GM18868 (cell line): ENCODE results near the gene RBM4.
"Not testable (repeated sequence)": the region's sequence is repeated elsewhere in the genome, so short reads cannot be mapped to it uniquely, and the experiment has no call there.

Source experiments
- ATAC-seq: cut with Tn5 transposase; IDR thresholded peaks from one replicate; pipeline ENCODE4 v1.9.1; 2021; ENCODE audit warnings: mild to moderate bottlenecking, moderate library complexity; ENCODE audit not compliant: unreplicated experiment

Gene RBM4

DNA sequence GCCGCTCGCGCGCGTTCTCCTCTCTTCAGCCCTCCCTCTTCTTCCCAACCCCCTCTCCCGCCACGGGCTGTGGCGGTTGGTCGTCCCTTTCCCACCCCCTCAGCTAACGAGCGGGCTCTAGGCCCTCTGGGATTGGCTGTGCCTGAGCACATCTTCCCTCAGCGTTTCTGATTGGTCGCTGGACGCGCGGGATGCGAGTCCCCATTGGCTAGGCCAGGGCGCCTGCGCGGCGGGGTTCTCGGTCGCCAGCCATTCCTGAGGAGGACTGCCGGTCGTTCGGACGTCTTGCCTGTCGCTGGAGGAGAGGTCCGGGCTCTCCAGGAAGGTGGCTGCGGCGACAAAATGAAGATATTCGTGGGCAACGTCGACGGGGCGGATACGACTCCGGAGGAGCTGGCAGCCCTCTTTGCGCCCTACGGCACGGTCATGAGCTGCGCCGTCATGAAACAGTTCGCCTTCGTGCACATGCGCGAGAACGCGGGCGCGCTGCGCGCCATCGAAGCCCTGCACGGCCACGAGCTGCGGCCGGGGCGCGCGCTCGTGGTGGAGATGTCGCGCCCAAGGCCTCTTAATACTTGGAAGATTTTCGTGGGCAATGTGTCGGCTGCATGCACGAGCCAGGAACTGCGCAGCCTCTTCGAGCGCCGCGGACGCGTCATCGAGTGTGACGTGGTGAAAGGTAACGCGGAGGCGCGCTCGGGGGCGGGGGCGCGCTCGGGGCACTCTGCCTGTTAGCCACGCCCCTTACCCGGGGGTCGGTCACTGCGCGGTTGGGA, 21.9 kb upstream of the RBM4 start, which contains the start of gene RBM14:
TSS of gene RBM14 (plus strand) at position 252 of the 776 bp plus-strand sequence. CDS start at position 343, 91 bp downstream.
- peak; percentile 91 for ATAC-seq

DNA sequence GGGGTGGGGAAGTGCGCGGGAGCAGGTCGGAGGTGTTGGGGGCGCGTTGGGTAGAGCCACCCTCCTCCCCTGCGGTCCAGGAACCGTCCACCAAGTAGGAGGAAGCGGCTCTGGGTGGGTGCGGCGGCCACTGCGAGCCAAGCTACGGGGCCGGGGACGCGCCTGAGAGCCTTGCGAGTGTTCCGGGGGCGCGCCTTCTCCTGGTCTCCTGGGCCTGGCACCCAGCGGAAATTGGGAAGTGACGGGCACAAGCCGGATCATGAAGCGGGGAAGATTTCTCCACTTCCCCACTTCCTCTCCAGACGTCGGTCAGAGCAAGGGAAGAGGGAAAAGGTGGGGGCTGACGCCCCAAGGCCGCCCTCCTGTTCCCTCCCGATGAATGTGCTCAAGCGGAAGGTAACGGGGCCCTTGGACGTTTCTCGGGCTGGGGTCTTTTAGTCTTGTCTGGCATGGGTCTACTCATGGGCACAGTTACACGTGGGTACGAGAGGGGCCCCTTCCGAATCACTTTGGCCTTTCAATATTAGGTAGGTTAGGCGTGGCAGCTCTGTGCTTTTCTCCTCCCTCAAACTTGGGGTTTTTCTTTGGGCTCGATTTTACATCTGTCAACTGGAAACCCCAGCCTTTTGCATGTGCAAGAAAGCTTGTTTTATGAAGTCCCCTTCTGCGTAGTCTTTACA, 21.2 kb upstream of the RBM4 start:
- no peak for ATAC-seq

DNA sequence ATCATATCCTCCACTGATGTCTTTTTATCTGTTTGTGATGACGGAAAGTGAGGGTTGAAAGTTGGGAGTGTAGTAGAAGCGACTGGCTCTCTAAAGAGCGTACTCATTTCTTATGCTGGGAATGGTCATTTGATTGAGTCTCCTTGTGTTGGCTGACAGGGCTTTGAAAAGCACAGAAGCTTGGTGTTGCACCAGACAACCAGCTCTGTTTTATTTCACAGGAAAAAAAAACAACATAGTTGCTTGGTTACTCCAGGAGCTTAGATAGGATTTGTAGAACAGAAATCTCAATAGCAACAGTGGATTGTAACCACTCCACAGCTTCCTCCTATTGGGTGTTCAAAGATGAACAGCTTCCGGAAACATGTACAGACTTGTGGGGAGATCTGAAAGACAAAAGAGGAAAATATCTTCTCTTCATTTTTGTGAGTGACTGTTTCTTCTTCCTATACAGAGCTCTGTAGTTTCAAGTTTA, 19.4 kb upstream of the RBM4 start:
- no peak for ATAC-seq

DNA sequence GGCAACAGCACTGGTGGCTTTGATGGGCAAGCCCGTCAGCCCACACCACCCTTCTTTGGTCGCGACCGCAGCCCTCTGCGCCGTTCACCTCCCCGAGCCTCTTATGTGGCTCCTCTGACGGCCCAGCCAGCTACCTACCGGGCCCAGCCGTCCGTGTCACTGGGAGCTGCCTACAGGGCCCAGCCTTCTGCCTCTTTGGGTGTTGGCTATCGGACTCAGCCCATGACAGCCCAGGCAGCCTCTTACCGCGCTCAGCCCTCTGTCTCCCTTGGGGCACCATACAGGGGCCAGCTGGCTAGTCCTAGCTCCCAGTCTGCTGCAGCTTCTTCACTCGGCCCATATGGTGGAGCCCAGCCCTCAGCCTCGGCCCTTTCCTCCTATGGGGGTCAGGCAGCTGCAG, 14.1 kb upstream of the RBM4 start:
- ATAC-seq = no peak

DNA sequence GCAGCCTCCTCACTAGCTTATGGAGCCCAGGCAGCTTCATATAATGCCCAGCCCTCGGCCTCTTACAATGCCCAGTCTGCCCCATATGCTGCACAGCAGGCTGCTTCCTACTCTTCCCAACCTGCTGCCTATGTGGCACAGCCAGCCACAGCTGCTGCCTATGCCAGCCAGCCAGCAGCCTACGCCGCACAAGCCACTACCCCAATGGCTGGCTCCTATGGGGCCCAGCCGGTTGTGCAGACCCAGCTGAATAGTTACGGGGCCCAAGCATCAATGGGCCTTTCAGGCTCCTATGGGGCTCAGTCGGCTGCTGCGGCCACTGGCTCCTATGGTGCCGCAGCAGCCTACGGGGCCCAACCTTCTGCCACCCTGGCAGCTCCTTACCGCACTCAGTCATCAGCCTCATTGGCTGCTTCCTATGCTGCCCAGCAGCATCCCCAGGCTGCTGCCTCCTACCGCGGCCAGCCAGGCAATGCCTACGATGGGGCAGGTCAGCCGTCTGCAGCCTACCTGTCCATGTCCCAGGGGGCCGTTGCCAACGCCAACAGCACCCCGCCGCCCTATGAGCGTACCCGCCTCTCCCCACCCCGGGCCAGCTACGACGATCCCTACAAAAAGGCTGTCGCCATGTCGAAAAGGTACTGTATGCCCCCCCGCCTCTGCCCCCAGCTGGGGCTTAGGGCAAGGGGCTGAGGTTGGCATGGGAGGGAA, 13.3 kb upstream of the RBM4 start:
- ATAC-seq = no peak

DNA sequence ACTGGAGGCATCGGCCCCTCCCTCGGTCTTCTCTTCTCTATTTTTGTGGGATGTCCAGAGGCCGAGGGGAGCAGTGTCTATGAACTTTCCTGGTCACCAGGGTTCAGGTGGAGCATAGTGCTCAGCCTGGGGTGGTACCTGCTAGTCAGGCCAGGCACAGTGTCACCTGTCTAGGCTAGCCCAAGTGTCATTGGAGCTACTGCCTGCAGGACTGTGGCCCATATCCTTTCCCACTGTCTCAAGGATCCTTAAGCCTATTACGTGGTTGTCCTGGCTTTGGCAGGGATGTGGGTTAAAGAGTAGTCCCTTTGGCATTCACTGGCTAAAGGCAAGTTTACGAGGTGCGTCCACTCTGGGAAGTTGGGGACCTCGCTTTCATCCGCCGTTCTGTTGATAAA, 12.8 kb upstream of the RBM4 start:
- ATAC-seq = no peak

DNA sequence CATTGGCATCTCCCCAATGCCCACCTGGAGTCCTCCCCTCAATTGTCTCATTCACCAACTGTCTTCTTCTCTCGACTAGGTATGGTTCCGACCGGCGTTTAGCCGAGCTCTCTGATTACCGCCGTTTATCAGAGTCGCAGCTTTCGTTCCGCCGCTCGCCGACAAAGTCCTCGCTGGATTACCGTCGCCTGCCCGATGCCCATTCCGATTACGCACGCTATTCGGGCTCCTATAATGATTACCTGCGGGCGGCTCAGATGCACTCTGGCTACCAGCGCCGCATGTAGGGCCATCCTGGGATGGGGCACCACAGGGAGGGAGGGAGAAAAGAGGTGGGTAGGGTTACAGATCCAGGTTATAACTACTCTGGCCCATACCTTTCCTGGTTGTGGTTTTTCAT, 12.1 kb upstream of the RBM4 start:
- ATAC-seq = no peak

DNA sequence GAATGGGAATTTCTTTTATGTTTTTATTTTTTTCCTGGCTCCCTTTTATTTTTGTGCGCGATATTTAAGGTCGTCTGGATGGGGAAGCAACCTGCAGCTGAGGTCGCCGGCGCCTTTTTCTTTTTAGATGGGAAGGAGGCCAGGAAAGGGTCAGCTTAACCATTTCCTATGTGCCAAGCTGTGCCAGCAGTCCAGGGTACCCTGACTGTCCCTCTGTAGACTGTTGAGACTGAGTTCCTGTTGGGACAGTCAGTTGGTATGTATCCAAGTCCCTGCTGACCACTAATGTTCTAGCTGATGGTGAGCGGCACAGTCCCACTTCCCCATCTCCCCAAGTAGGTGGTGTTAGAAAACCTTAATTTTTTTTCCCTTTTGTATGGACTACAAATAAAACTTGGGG, 11.6 kb upstream of the RBM4 start:
- ATAC-seq = no peak

DNA sequence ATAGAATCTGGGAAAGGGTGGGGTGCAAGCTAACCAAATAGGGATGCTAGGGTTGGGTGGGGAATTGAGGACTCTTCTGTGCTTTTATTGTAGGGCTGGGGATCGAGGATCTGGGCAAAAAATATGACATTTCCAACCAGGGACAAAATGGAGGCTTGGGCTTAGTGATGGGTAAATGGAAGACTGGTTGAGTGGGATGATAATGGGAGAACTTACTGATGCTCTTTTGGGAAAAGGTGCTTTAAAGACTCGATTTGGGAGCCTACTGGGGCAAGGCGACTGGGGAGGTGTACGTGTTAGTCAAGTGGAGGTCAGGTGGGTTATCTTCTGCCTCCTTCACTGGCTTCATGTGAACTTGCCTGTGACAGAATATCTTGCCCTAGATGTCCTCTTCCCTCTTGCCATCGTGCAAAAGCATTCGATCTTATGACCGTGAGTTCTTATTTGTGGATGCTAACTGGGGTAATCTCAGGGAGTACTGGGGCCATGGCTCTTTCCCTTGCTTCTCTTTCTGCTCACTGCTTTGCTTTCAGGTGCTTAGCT, 10.4 kb upstream of the RBM4 start:
- ATAC-seq = no peak

DNA sequence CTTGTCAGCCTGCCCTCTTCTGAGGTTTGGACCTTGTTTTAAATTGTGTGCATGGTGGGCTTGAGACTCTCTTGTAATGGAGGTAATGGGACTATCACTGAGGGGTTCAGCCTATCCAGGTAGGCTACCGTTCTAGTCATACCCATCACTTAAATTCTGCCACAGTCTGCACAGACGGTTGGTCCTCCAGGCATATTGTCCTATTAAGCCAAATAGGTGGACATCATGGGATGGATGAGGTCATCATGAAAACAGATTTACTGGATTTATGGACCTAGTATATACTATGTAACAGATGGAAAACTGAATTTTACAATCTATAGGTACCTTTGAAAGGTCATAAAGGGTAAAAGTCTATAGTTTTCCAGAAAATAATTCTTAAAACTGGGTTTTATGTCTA, 9.1 kb upstream of the RBM4 start:
- ATAC-seq = no peak

DNA sequence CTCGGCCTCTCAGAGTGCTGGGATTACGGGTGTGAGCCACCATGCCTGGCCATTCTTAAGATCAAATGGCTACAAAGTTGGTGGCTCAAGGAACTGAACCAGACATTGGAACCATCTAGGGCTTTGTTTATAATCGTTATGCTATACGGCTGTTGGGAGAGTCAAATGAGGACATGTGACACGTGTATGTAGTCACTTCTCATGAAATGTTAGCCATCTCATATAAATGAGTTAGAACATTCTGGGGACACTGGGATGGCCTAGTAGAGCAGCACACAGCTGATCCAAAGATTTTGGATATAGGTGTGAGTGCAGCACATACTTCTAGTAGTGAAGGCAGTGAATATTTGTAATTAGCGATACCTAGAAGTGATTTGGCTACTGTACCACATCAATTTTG, 6.6 kb upstream of the RBM4 start:
- no peak for ATAC-seq

DNA sequence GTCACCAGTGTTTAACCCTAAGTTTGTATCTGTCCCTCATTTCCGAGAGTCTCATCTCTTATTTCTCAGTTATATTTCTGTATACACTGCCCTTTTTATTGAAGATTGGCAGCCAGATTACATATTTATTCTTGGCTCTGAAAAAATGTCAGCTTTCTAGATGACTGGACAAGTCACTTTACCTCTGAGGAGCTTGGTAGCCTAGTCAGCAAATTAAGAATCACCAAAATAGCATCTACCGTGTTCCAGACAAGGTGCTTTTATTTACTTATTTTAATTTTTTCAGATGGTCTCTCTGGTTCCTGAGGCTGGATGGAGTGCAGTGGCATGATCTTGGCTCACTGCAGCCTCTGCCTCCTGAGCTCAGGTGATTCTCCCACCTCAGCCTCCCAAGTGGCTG, 5.6 kb upstream of the RBM4 start:
- no peak for ATAC-seq

DNA sequence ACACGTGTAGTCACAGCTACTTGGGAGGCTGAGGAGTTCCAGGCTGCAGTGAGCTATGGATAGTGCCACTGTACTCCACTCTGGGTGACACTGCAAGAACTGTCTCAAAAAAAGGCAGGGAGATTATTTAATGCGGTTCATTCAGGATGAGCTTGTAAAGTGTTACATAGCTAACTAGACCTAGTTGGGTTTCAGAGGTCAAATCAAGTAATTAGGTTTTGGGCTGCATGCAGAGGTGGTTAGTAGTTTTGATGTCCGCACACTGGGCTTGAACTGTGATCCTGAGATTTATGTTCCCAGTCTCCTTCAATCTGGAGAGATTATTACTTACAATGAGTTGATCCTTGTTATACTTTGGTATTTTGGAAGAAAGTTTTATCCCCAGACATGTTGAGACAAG, 2.1 kb upstream of the RBM4 start:
- no peak for ATAC-seq

DNA sequence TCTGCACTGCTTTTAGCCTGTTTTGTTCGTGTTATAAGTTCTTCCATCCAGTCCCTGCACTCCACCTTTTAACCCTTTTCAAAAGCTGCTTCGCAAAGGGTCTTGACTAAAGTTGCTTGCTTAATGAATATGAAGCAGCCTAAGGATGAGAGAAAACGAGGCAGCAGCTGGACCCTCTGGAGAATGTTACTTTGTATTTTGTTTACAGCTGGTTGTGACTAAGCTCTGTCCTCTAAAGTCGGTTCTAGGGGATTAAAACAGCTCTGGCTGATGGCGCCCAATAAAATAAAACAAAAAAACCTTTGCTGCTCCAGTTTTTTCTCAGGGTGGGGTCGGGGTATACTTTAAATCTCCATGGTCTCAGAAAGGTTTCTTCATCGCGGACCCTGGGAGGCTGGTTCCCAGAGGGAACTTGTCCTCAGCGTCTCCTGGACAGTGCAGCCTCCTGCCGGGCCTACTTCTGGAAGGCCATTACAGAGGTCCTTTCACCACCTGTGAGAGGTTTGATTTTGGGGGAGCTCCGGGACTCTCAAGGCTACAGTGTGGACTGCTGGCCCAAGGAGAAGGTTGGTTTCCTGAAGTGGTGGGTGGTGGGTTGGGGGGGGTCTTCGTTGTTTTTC, 836 bp upstream of the RBM4 start:
- no peak for ATAC-seq

DNA sequence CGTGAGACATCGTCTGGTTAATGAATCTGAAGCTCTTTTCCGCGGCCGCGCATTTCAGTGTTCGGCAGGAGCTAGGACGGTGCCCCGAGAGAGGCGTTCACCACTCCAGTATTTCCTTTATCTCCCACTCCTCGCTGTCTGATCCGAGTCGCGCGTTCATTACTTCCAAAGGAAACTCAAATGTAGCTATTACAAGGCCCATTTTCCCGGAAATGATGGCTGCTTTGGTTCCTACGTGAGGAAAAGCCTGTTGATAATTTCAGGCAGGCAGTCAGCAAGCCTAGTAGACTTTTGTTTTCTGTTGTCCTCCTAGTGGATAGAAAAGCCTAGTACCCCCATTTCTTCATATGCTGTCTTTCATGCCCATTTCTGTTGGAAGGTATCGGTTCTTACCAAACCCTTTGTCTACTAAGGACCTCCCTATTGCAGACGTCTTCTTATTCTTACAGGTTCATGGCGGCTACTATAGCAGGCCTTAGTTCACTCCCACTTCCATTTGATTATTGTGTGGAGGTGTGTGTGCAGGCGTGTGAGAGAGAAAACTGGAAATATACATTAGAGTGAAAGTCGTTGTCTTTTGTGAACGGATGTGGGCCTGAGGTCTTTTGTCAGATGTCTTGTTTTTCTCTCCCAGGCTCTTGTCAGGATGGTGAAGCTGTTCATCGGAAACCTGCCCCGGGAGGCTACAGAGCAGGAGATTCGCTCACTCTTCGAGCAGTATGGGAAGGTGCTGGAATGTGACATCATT, 737 bp downstream of the RBM4 start:
- no peak for ATAC-seq

DNA sequence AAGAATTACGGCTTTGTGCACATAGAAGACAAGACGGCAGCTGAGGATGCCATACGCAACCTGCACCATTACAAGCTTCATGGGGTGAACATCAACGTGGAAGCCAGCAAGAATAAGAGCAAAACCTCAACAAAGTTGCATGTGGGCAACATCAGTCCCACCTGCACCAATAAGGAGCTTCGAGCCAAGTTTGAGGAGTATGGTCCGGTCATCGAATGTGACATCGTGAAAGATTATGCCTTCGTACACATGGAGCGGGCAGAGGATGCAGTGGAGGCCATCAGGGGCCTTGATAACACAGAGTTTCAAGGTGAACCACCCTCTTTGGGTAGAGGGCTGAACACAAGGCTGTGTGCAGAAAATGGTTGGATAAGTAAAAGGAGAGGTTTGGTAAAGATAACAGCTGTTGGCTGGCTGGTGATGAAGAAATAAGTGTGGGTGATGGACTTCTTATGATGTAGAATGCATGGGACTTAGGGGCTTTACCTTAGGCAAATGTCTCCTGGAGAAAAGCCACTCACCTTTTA, 1.4 kb downstream of the RBM4 start:
- not testable (repeated sequence) for ATAC-seq

DNA sequence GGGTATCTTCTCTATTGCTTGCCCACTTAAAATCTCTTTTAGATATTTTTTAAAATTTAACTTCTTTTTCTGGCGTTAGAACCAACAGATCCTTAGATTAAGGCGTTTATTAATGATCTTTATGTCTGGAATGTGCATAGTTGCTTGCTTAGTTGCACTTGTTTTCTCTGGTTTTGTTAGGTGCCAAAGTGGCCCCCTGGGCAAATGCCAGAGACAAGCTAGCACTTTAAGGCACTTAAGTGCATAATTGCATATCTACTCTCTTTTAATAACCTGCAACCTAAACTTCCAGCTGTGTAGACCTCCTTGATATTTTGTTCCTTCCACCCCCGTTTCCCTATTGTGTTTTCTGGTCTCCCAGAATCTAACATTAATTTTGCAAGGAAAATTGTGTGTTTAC, 3.3 kb downstream of the RBM4 start:
- no peak for ATAC-seq

DNA sequence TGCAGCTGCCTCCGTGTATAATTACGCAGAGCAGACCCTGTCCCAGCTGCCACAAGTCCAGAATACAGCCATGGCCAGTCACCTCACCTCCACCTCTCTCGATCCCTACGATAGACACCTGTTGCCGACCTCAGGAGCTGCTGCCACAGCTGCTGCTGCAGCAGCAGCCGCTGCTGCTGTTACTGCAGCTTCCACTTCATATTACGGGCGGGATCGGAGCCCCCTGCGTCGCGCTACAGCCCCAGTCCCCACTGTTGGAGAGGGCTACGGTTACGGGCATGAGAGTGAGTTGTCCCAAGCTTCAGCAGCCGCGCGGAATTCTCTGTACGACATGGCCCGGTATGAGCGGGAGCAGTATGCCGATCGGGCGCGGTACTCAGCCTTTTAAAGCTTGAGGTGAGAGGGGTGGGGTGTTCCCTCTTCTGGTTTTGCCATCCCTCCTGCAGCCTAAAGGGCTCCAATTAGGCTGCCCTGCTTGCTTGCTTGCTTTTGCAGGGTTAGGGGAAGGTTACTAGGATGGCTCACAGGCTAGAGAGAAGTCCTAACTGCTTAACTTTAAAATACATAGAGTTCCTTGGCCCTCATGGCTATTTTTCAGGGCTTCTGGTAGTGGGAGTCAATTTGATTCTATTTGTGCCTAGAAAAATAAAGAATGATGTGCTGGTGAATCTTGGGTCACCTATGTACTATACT, 5.4 kb downstream of the RBM4 start:
- ATAC-seq = no peak

DNA sequence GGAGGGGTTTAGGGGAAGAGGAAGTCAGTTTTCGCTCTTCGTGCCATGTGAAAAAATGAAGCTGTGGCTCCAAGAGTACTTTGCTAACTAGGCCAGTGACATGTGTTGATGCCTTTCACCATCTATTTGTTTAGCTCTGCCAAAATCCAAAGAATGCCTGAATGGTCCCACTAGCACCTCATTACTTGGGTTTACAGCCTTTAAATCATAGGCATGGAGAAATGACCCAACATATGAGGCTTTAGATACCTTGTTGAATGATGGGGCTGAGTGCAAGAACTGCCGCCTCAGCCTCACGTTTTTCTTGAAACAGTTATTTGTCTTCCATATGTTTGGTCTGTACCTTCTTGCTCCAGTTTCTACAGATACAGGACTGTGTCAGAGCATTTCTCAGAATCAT, 8.3 kb downstream of the RBM4 start:
- no peak for ATAC-seq

DNA sequence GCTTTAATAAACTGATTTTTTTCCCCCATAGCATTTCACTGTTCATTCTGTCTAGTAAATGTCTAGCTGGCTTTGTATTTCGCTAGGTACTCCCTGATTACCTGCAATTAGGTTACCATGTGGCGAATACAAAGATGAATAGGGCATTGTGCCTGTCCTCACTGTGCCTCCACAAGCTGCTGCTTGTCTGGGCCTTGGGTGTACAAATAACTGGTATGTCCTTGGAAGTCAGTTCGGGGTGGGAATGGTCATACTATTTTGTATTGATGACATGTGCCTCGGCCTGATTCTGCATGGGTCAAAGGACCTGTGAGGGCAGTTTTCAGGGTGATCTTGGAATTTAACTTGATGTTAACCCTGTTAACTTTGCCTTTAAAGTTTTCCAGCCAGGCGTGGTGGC, 11.4 kb downstream of the RBM4 start:
- ATAC-seq = no peak
